Breast epithelium (tissue), 4 donors: ENCODE results near the gene GPC6. TPM values are rescaled to one million over a fixed set of nuclear protein-coding genes. Genes with fewer than 3 reads are reported as not detected.
A peak's percentile ranks its signal among the peaks of the same experiment; 100 is the strongest.

Experiments used
- DNase-seq, 2 donors: peaks; one replicate each; pipeline ENCODE4 v3.0.0-alpha.2; 2019; ENCODE audit warnings: low spot score in 2 of 2
- H3K27ac ChIP-seq, 2 donors: fragments of 200-600 bp; sonication (generic) in 1 of 2; one replicate each; pipeline ENCODE4 v1.5.1; 2016 to 2019; ENCODE audit warnings: mild to moderate bottlenecking in 1 of 2
- H3K27me3 ChIP-seq, 2 donors: fragments of 200-600 bp; sonication (generic) in 1 of 2; one replicate each; pipeline versions ENCODE4 v1.5.1 to v1.6.0; 2017 to 2019; ENCODE audit warnings: control low read depth in 1 of 2, mild to moderate bottlenecking in 1 of 2
- H3K36me3 ChIP-seq: fragments of 200-600 bp; one replicate; pipeline ENCODE4 v1.5.1; 2019
- H3K4me1 ChIP-seq, 2 donors: fragments of 200-600 bp; sonication (generic); one replicate each; pipeline ENCODE4 v1.5.1; 2016 to 2019; ENCODE audit warnings: control low read depth in 1 of 2
- H3K4me3 ChIP-seq, 3 donors: fragments of 200-600 bp; sonication (generic); 1 replicate in 2 of 3; 2 replicates in 1 of 3; pipeline ENCODE4 v1.5.1; 2016 to 2019; ENCODE audit warnings: mild to moderate bottlenecking in 3 of 3, moderate library complexity in 2 of 3
- H3K9me3 ChIP-seq, 2 donors: fragments of 200-600 bp; sonication (generic) in 1 of 2; one replicate each; pipeline ENCODE4 v1.5.1; 2016 to 2019; ENCODE audit warnings: control low read depth in 1 of 2
- POLR2A ChIP-seq: fragments of 450-650 bp; IDR thresholded peaks from one replicate; pipeline ENCODE4 v1.6.1; 2016; ENCODE audit warnings: antibody characterized with exemption, mild to moderate bottlenecking, moderate library complexity
- POLR2AphosphoS5 ChIP-seq, 3 donors: sonication (generic); formaldehyde crosslinking; IDR thresholded peaks; one replicate each; pipeline ENCODE4 v1.6.1; 2017; ENCODE audit warnings: antibody characterized with exemption in 3 of 3
- intact Hi-C: fragments of 100-400 bp; cut with DNase I; formaldehyde crosslinking; loops from one replicate; pipeline ENCODE4 v1.15.1; 2023; ENCODE audit warnings: low total_unique reads
- total RNA-seq, 3 donors: library from RNA; depleted of rRNA; stranded (reverse); fragments of >200 nt; gene quantifications; one replicate each; pipeline ENCODE4 v1.1.0, GENCODE V29; 2016
- TF ChIP-seq, protein P1 (sequence below), 3 donors: fragments of 450-650 bp; IDR thresholded peaks; one replicate each; pipeline ENCODE4 v1.5.1; 2016 to 2017; ENCODE audit warnings: antibody characterized with exemption in 3 of 3, mild to moderate bottlenecking in 3 of 3, moderate library complexity in 3 of 3

Gene GPC6
- total RNA-seq, 3 donors from 2014 or later: 3.5 to 44.0 (median 4.9) TPM

DNA sequence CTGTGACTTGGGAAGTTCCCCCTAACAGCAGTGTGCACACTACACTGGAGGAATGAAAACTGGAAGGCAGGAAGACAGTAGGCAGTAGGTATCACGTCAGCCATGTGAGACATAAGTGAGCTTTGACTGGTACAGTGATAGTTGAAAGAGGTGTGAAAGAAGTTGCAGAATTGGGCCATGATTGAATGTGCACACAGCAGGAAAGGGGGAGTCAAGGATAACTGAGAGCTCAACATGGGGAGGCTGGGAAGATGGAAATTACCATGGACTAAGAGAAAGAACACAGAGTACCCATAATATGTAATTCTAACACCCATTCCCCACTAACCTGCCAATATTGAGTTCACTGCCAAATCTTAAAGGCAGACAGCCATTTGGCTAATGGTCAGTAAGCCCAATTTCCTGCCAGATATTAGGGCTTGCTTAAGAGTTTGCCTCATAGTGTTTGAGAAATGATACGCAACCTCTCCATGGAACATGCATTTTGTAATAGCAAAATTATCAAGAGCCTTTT, 931.2 kb downstream of the GPC6 start:
- no peak overlapping the region for H3K4me3 ChIP-seq
- TF ChIP-seq POLR2AphosphoS5 (IDR thresholded peaks at IDR 0.05): peak in 1 of 3 donors; percentile 15
- TF ChIP-seq, protein P1, sequence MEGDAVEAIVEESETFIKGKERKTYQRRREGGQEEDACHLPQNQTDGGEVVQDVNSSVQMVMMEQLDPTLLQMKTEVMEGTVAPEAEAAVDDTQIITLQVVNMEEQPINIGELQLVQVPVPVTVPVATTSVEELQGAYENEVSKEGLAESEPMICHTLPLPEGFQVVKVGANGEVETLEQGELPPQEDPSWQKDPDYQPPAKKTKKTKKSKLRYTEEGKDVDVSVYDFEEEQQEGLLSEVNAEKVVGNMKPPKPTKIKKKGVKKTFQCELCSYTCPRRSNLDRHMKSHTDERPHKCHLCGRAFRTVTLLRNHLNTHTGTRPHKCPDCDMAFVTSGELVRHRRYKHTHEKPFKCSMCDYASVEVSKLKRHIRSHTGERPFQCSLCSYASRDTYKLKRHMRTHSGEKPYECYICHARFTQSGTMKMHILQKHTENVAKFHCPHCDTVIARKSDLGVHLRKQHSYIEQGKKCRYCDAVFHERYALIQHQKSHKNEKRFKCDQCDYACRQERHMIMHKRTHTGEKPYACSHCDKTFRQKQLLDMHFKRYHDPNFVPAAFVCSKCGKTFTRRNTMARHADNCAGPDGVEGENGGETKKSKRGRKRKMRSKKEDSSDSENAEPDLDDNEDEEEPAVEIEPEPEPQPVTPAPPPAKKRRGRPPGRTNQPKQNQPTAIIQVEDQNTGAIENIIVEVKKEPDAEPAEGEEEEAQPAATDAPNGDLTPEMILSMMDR (IDR thresholded peaks at IDR 0.05): no peak
- no peak for TF ChIP-seq POLR2A
- no peaks in the 10 kb centered on the region for H3K4me1 ChIP-seq
- no peaks in the 10 kb centered on the region for H3K9me3 ChIP-seq
- no peaks in the 10 kb centered on the region for H3K27me3 ChIP-seq
- intact Hi-C loops: no loop called here
- DNase-seq: no peak
- no peak overlapping the region for H3K27ac ChIP-seq
- no peaks in the 10 kb centered on the region for H3K36me3 ChIP-seq

DNA sequence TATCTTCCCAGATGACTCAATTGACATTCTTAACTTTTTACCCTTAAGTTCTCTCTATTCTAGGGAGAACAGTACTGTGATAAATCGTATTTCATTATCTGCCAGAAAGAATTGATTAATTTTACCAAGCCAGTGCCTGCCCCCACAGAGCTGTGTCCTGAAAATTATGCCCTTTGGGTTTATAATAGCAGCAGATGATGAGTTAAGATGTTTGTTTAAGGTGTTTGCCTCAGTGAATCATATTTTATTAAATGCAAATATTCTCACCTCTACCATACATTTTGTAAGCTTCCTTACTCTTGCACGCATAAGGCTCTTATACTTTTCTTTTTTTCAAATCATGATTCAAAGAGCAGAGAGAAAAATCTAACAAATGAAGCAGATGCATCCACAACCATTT, 934.3 kb downstream of the GPC6 start:
- H3K27ac ChIP-seq: no peak overlapping the region
- H3K9me3 ChIP-seq: no peaks in the 10 kb centered on the region
- H3K4me1 ChIP-seq: no peaks in the 10 kb centered on the region
- DNase-seq: no peak
- no peaks in the 10 kb centered on the region for H3K36me3 ChIP-seq
- intact Hi-C loops: no loop called here
- H3K27me3 ChIP-seq: no peaks in the 10 kb centered on the region
- no peak overlapping the region for H3K4me3 ChIP-seq
- TF ChIP-seq POLR2AphosphoS5 (IDR thresholded peaks at IDR 0.05): no peak
- TF ChIP-seq POLR2A: no peak
- TF ChIP-seq, protein P1 (IDR thresholded peaks at IDR 0.05): no peak

DNA sequence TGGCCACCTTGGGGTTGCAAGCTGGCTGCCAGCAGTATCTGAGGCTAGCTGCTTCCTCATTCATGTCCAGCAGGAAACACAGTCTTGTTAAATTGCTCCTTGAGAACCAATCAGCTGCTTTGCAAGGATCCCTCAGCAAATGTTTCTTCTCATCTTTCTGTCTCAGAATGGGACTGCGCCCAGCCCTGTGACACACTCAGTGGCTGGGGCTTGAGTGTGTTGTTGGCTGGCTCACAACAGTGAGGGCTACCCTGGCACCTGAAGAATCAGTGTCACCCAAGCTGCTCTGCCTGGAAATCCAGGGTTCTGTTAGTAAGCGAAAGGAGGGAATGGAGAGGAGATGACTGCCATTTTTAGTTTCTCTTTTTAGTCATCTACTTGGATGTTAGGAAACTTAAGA, 935.7 kb downstream of the GPC6 start:
- Histone ChIP-seq H3K4me3 (no peak overlapping the region), H3K4me1 (no peaks in the 10 kb centered on the region), H3K36me3 (no peaks in the 10 kb centered on the region), H3K27ac (no peak overlapping the region), H3K27me3 (no peaks in the 10 kb centered on the region), H3K9me3 (no peaks in the 10 kb centered on the region)
- TF ChIP-seq, protein P1 (IDR thresholded peaks at IDR 0.05): no peak
- no peak for TF ChIP-seq POLR2AphosphoS5 (IDR thresholded peaks at IDR 0.05)
- TF ChIP-seq POLR2A: no peak
- no peak for DNase-seq
- intact Hi-C loops: no loop called here

DNA sequence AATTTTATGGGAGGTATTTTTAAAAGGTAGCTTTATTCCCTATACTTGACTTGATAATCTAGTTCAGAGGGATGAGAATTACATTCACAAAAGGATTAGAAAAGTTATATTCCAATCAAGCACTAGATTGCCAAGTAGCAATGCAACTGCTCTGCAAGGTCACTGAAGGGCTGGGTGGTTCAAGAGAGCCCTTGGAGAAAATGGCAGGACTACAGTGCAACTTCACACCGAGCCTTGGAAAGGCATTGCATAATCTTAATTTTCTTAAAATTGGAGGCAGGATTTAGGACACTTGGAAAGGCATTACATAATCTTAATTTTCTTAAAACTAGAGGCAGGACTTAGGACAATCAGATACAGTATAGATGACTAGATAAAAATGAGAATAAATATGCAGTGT, 936.9 kb downstream of the GPC6 start:
- DNase-seq: no peak
- intact Hi-C loops: no loop called here
- no peak overlapping the region for H3K27ac ChIP-seq
- H3K4me1 ChIP-seq: no peaks in the 10 kb centered on the region
- no peaks in the 10 kb centered on the region for H3K36me3 ChIP-seq
- TF ChIP-seq POLR2AphosphoS5 (IDR thresholded peaks at IDR 0.05) (no peak), POLR2A (no peak)
- TF ChIP-seq, protein P1 (IDR thresholded peaks at IDR 0.05): no peak
- no peaks in the 10 kb centered on the region for H3K27me3 ChIP-seq
- H3K4me3 ChIP-seq: no peak overlapping the region
- no peaks in the 10 kb centered on the region for H3K9me3 ChIP-seq

DNA sequence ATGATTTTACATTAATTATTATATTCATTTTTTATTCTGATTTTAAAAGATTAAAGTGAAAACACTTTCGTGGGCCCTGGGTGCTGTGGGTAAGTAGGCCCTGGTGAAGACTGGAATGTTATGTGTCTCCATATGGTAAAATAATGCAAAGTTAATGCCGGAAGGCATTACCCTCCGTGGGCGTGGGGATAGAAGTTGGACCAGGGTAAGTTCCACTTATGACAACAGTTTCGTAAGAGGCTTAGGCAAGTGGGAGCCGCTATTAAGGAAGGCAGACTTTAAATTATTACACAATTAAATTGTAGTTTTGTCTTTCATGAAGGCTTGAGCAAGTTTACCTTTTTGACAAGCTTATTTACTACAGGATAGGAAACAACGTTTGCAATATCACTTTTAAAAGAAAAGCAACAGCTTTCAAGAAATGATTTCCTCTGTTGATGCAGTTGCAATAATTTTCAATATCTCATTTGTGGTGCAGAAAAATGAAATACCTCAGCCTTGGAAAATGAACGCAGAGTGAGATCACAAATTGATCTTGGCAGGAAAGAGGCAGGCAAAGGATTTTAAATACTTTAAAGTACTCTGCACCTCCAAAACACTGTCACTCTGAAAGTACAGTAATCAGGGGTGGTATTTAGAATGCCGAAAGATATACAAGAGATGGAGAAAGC, 942.3 kb downstream of the GPC6 start:
- DNase-seq: no peak
- no peak overlapping the region for H3K4me3 ChIP-seq
- H3K27me3 ChIP-seq: no peaks in the 10 kb centered on the region
- no peaks in the 10 kb centered on the region for H3K4me1 ChIP-seq
- TF ChIP-seq, protein P1 (IDR thresholded peaks at IDR 0.05): no peak
- no peak for TF ChIP-seq POLR2A
- no peak for TF ChIP-seq POLR2AphosphoS5 (IDR thresholded peaks at IDR 0.05)
- intact Hi-C loops: no loop called here
- no peaks in the 10 kb centered on the region for H3K9me3 ChIP-seq
- no peak overlapping the region for H3K27ac ChIP-seq
- H3K36me3 ChIP-seq: no peaks in the 10 kb centered on the region
